GM12873 (cell line): Measurements from ENCODE around the gene PIGN.

ENCODE experiments used
- TF ChIP-seq, protein P1 (sequence below): IDR thresholded peaks from 2 replicates; pipeline ENCODE4 v1.5.1; 2012; ENCODE audit warnings: low read depth, mild to moderate bottlenecking, moderate library complexity, low read length, control low read depth; ENCODE audit not compliant: insufficient read depth; ENCODE audit errors: missing control alignments

The PIGN gene

DNA sequence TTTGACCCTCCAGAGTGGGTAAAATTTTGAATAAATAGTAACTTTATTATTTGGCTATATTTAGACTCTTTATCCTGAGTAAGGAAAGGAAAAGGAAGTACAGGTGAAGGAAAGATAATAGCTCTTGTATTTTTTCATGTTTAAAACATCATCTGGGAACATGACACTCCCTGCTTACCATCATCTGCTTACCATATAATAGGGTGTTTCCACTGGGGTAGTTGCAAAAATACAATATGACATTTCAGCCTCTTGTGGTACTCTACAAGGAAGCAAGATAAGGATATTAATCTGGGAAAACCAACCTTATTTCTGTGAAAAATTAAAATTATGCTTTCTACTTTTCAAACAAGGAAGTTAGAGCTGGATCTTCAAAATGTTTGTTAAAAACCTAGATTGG lies 10.1 kb upstream of the PIGN start:
- TF ChIP-seq, protein P1, sequence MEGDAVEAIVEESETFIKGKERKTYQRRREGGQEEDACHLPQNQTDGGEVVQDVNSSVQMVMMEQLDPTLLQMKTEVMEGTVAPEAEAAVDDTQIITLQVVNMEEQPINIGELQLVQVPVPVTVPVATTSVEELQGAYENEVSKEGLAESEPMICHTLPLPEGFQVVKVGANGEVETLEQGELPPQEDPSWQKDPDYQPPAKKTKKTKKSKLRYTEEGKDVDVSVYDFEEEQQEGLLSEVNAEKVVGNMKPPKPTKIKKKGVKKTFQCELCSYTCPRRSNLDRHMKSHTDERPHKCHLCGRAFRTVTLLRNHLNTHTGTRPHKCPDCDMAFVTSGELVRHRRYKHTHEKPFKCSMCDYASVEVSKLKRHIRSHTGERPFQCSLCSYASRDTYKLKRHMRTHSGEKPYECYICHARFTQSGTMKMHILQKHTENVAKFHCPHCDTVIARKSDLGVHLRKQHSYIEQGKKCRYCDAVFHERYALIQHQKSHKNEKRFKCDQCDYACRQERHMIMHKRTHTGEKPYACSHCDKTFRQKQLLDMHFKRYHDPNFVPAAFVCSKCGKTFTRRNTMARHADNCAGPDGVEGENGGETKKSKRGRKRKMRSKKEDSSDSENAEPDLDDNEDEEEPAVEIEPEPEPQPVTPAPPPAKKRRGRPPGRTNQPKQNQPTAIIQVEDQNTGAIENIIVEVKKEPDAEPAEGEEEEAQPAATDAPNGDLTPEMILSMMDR: no peak

DNA sequence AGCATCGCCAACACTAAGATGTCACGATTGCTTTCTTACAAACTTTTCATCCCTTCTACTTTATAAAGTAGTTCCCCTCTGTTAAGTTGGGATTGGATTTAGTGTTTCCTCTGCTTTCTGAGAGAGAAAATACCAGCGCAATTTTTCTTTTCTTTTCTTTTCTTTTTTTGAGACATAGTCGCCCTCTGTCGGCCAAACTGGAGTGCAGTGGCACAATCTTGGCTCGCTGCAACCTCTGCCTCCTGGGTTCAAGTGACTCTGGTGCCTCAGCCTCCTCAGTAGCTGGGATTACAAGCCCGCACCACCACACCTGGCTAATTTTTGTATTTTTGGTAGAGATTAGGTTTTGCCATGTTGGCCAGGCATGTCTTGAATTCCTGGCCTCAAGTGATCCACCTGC lies 9.2 kb upstream of the PIGN start:
- TF ChIP-seq, protein P1: no peak

DNA sequence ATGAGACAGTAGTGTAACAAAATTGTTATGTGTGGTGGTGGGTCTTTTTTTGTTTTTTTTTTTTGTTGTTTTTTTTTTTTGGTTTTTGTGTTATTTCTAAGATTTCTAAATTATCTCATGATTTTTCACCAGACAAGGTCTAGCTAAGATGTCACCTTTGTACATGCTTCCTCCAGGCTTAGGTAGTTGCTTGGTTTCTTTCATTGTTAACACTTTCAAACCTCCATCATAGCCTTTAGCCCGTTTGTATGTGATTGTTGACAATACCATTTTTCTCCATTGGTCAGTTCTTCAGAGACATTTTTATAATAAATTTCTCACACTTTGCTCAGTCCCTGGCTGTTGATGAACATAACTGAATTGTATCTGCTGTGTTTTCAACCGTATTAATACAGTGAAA lies 2.4 kb upstream of the PIGN start:
- TF ChIP-seq, protein P1: no peak

DNA sequence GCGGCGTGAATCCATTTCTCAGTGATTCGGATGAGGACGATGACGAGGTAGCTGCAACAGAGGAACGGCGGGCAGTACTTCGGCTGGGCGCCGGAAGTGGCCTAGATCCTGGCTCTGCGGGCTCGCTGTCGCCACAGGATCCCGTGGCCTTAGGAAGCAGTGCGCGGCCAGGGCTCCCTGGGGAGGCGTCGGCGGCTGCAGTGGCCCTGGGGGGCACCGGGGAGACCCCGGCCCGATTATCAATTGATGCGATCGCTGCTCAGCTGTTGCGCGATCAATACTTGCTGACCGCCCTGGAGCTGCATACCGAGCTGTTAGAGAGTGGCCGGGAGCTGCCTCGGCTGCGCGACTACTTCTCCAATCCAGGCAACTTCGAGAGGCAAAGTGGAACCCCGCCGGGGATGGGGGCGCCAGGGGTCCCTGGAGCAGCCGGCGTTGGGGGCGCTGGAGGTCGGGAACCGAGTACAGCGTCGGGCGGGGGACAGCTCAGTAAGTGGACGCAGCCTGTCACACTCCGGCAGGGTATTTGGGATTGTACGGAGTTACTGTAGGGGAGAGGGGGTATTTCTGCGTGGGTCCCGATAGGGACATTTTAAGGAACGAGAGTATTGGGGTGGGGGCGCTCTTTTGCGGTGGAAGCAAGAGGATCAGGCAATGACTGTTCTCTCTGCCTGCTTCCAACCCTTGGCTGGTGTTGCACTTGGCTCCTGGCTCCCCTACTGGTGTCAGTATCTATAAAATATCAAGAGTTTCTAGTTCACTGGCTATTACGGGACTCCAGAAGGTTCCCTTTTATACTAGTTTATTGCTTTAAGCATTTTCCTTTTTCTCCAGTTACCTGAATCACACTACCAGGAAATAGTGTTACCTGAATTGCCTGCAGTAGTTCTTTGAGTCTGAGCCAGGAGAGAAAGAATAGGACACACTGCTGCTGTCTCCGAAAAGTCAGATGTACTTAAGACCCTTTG lies 971 bp upstream of the PIGN start:
- TF ChIP-seq, protein P1: peak; percentile 23

DNA sequence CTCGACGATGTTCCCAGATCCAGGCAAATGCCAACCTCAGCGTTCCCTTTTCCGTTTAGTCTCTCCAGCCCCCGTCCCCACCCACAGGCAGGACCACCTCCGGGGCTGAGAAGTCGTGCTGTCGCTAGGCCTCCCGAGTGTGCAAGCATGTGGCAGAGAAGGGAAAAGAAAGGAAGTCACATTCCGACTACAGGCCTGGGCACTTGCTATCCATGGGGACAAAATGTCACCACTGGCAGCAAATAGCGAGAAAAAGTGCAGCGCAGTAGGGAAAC lies 420 bp downstream of the PIGN start:
- TF ChIP-seq, protein P1: no peak

DNA sequence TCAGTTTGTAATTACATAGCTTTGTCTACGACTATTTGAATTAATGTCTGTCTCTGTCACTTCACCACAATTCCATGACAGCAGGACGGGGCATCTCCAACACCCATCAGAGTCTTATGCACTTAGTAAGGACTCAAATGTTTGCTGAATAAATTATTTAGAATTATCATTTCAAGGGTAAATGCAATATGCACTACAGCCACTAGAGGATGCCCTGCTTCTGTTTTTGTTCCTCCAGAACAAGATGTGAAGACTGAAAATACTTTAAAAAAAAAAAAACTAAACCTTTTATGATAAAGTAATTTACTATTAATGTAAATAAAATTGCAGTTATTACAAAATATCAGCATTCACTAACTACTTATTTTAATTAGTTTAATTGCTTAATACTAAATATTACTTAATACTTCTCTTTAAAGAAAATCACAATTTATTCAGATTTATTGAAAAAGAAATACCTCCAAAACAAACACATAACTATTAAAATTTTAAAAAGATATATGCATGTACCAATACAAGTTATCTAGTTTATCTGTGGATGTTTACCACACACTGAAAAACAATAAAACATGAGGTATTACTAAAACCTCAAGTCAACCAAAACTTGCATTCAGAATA lies 3.2 kb downstream of the PIGN start:
- TF ChIP-seq, protein P1: peak; percentile 86

DNA sequence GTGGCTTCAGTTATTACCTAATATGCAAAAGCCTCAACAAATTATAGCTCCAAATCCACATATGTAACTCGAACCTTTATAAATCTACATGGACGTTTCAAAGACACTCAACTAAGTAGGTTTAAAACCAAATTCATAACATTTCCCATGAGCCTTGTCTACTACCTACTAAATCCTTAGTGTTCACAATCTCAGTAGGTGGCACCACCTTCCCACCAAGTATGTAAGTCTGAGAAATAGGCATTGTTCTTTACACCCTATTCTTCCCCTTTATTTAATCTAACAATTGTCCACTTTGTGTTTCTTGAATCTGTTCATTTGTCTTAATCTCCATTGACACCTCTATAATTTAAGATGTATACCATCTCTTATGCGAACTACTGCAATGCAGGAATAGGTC lies 4.6 kb downstream of the PIGN start:
- TF ChIP-seq, protein P1: no peak
